ENCODE data around the gene GORASP2. TPM values are rescaled to one million over a fixed set of nuclear protein-coding genes. Genes with fewer than 3 reads are reported as not detected.

GORASP2 gene
- total RNA-seq, 3 donors from 2014 or later = 70.3 to 73.4 (median 71.2) TPM

DNA sequence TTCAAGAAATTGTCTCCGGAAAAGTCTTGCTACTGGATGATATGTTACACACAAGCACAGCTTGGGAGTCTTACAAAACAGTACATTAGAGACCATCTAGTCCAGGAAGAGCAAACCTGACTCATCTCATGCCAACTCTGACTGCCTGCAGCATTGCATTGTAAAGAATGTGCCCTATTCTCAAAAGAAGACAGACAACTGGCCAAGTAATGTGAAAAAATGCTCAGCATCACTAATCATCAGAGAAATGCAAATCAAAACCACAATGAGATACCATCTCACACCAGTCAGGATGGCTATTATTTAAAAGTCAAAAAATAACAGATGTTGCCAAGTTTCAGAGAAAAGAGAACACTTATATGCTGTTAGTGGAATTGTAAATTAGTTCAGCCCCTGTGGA, 42.7 kb upstream of the GORASP2 start:
- H3K9me3 ChIP-seq = no peaks in the 10 kb centered on the region
- H3K4me3 ChIP-seq = no peak overlapping the region
- DNase-seq = no peak
- intact Hi-C loops (cut with DNase I, micrococcal nuclease) = no loop called here
- ATAC-seq = no peak
- H3K36me3 ChIP-seq (ENCODE audit: low read depth) = no peaks in the 10 kb centered on the region
- H3K4me1 ChIP-seq (ENCODE audit: low read depth) = no peaks in the 10 kb centered on the region
- no peak for TF ChIP-seq CTCF (IDR thresholded peaks at IDR 0.05)

- H3K4me3 ChIP-seq = no peak overlapping the region
- DNase-seq (no peak), ATAC-seq (no peak)
- no peak for TF ChIP-seq CTCF (IDR thresholded peaks at IDR 0.05)
- H3K4me1 ChIP-seq (ENCODE audit: low read depth) = no peaks in the 10 kb centered on the region
- H3K9me3 ChIP-seq = no peaks in the 10 kb centered on the region
- no peaks in the 10 kb centered on the region for H3K36me3 ChIP-seq (ENCODE audit: low read depth)
- intact Hi-C loops (cut with DNase I, micrococcal nuclease) = no loop called here
These were observed 41.6 kb upstream of the GORASP2 start for GRCh38 chr2:170887496-170887895.

DNA sequence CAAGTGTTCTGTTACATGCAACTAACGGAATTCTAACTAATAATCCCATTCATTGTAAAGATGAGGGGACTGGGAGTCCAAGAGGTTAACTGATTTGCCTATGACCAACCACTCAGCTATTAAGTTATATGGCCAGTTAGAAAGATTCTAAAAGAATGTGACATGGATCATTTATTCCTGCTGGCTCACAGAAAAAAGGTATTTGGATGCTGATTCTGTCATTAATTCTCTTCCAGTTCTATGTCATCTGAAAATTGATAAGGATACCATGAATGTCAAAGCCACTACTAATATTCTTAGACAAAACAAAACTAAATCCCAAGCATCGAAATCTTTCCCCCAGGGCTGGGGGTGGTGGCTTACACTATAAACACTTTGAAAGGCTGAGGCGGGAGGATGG, 41.2 kb upstream of the GORASP2 start:
- TF ChIP-seq CTCF (IDR thresholded peaks at IDR 0.05) = no peak
- no peak for DNase-seq
- Histone ChIP-seq H3K4me1 (ENCODE audit: low read depth) (no peaks in the 10 kb centered on the region), H3K4me3 (no peak overlapping the region), H3K36me3 (ENCODE audit: low read depth) (no peaks in the 10 kb centered on the region), H3K9me3 (no peaks in the 10 kb centered on the region)
- ATAC-seq = no peak
- intact Hi-C loops (cut with DNase I, micrococcal nuclease) = no loop called here

GRCh38 chr2:170891893-170892292, 37.2 kb upstream of the GORASP2 start:
- H3K4me3 ChIP-seq = no peak overlapping the region
- H3K36me3 ChIP-seq (ENCODE audit: low read depth) = no peaks in the 10 kb centered on the region
- H3K4me1 ChIP-seq (ENCODE audit: low read depth) = no peaks in the 10 kb centered on the region
- no peak for TF ChIP-seq CTCF (IDR thresholded peaks at IDR 0.05)
- no peaks in the 10 kb centered on the region for H3K9me3 ChIP-seq
- no peak for ATAC-seq
- DNase-seq = no peak
- intact Hi-C loops (cut with DNase I, micrococcal nuclease) = no loop called here

- ATAC-seq (no peak), DNase-seq (no peak)
- no peak for TF ChIP-seq CTCF (IDR thresholded peaks at IDR 0.05)
- no peaks in the 10 kb centered on the region for H3K9me3 ChIP-seq
- intact Hi-C loops (cut with DNase I, micrococcal nuclease) = no loop called here
- no peaks in the 10 kb centered on the region for H3K4me1 ChIP-seq (ENCODE audit: low read depth)
- H3K4me3 ChIP-seq = no peak overlapping the region
- H3K36me3 ChIP-seq (ENCODE audit: low read depth) = no peaks in the 10 kb centered on the region
These were observed 36.6 kb upstream of the GORASP2 start for GRCh38 chr2:170892391-170892951.

All from mucosa of descending colon (tissue), 3 donors.